ENCODE results near the gene SGO2.
"Not testable (repeated sequence)": the region's sequence is repeated elsewhere in the genome, so short reads cannot be mapped to it uniquely, and the experiment has no call there.

Gene SGO2

GRCh38 chr2:200525551-200525881 is 491 bp upstream of the SGO2 start:
- DNase-seq = no peak

DNA sequence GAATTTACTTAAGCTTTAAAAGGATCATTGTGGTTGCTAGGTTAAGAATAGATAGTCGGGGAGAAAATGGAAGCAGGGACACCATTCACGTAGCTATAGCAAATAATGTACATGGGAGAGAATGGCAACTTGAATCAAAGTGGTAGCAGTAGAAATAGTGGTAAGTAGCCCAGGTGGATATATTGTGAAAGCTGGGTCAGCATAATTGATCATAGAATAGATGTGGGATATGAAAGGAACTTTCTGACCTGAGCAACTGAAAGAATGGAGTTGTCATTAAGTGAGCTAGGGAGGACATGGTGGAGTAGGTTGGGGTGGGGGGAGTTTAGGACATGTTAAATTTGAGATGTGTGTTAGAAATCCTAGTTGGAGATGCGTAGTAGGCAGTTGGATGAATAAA is 2.2 kb downstream of the SGO2 start:
- no peak for DNase-seq

GRCh38 chr2:200533754-200534153 is 7.7 kb downstream of the SGO2 start:
- no peak for DNase-seq

DNA sequence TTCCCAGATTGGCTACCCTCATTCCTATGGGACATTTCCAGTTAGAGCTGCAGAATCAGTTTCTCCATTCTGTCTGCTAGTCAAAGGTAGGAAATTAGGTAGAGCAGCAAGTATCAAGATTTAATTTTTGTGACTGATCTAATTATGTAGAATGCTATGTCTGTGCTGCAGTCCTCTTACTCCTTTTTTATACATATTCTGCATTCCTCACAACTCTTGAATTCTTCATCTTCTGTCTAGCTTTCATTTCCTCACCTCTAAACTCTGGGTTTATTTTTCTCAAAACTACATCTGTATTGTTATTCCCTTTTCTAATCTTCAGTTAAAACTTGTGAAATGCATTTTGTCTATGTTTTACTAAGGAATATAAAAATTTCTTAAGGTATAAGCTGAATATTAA is 8.6 kb downstream of the SGO2 start:
- DNase-seq = no peak

DNA sequence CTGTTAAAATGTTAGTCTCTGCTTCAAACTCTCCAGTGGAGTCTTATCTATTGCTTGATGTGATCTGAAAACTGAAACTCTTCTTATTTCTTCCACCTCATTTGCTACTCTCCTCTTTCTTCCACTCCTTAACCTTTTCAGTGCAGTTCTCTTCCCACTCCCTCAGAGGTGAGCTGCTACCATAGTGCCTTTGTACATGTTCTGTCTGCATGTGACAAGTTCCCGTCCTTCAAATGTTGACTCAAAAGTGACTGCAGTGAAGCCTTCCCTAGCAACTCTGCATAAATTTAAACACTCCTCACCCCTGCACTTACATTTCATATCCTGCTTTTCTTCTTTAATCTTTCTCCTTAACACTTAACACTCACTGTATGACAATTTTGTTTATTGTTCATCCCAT is 12.1 kb downstream of the SGO2 start:
- no peak for DNase-seq

- DNase-seq = no peak
Observed at GRCh38 chr2:200540793-200541192, 14.8 kb downstream of the SGO2 start.

GRCh38 chr2:200566596-200566995 is 40.6 kb downstream of the SGO2 start:
- DNase-seq = not testable (repeated sequence)

DNA sequence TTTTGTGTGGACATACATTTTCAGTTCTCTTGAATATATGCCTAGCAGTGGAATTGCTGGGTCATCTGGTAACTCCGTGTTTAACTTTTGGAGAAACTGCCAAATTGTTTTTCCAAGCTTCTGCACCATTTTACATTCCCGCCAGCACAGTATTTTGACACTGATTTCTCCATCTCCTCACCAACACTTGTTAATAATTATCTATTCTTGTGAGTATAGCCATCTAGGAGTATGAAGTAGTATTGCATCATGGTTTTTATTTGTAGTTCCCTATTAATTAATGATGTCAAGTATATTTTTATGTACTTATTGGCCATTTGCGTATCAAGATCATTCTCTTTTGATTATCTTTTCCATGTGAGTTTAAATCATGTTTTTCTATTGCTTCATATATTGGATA is 41.9 kb downstream of the SGO2 start:
- no peak for DNase-seq

GRCh38 chr2:200575957-200576356 is 50.0 kb downstream of the SGO2 start:
- DNase-seq = peak; percentile 33

GRCh38 chr2:200577027-200577426 is 51.0 kb downstream of the SGO2 start:
- peak; percentile 58 for DNase-seq

- DNase-seq = peak; percentile 38
Observed at GRCh38 chr2:200578778-200579177, 52.8 kb downstream of the SGO2 start.

DNA sequence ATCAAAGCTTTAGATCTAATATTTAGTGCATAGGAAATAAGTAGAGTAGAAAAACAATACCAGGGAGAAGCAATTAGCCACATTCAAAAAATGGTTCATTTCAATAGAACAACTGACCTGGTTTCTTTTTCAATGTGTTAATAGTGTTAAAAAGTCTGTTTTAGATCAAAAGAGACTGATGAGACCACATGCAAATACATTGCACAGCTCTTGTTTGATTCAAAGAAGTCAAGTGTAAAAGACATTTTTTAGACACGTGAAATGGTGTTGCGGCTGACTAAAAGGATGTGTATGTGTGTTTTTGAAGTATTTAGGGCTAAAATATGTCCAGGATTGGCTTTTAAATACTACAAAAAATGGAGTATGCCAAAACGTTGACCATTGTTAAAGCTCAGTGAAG is 58.6 kb downstream of the SGO2 start:
- DNase-seq = no peak

DNA sequence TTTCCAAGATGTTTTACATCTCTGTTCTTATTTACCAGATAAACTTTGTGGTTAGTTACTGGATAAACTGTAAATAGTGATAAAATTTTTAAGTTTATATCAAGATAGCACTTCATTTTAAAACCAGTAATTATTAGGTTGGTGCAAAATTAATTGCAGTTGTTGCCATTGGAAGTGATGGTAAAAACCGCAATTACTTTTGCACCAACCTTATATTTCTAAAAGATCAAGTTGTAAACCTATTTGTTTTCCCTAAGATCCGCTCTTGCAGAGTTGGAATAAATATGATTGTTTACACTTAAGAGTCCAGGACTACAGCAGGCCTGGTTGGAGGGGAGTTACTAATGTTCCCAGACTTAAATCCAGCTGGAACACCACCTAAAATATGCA is 59.3 kb downstream of the SGO2 start:
- no peak for DNase-seq

GRCh38 chr2:200585730-200586643 is 60.0 kb downstream of the SGO2 start, which contains the start of gene AOX1:
Gene AOX1 (plus strand): TSS chr2:200586014. CDS start chr2:200586109, 95 bp downstream.
- DNase-seq = peak; percentile 41

- DNase-seq = no peak
Observed at GRCh38 chr2:200586644-200586975, 60.6 kb downstream of the SGO2 start.

DNA sequence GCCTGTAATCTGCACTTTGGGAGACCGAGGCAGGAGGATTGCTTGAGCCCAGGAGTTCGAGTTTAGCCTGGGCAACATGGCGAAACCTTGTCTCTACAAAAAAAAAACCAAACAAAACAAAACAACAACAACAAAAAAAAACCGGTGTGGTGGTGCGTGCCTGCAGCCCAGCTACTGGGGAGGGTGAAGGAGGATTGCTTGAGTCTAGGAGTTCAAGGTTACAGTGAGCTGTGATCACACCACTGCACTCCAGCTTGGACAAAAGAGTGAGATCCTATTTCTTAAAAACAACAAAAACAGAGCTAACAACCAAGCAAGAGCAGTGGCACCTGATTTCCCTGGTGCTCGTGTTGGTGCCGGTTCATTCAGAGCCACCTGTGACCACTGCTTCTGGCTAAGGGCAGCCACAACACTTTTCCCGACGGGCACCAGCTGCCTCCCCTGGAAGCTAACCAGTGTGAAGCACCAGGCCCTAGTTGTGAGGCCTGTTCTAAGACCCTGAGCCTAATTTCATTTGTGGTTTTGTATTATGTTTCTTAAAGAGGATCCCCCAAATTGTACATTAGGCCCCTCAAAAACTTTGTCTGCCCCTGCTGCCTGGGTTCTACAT is 61.1 kb downstream of the SGO2 start:
- DNase-seq = no peak

DNA sequence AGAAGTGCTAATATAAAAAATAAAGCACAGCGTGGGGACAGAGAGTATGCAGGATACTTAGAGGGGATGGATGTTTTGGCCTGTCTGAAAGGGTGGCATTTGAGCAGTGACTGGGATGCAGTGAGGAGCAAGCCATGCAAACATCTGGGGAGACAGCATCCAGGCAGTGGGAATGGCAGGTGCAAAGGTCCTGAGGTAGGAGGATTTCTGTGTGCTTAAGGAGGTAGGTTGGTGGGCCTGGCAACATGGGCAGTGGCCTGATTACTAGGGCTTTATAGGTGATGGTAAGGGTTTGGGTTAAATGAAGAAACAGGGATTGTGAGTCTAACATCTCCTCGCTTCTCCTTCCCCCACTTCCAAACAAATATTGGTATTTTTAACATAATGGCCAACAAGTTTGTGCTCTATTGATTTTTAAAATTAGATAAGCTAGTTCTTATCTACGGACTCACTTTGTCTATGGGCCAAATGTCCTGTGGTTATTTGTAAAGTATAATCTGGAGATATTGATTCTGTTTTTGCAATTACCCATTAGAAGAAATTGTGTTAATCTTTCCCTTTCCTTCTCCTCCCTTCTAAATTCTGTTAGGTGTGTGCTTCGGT is 62.2 kb downstream of the SGO2 start:
- DNase-seq = no peak

- DNase-seq = no peak
Observed at GRCh38 chr2:200590090-200590489, 64.1 kb downstream of the SGO2 start.

DNA sequence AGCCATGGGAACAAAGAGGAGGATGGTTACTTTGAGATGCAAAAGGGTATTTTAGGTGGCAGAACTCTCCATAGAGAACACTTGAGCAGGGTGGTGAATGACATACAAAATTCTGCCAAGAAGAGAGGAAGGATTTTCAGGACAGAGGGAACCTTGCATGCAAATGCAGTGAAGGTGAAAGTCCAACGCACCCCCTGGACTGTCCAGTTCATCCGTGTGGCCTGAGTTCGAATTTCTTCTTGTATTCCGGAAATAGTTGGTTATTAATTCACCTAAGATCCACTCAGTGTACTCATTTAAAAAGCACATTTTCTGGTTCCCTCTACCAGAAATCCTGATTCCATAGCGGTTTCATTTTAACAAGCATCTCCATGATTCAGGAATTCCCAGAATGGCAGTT is 65.3 kb downstream of the SGO2 start:
- no peak for DNase-seq

GRCh38 chr2:200592406-200593075 is 66.5 kb downstream of the SGO2 start:
- peak; percentile 19 for DNase-seq

DNA sequence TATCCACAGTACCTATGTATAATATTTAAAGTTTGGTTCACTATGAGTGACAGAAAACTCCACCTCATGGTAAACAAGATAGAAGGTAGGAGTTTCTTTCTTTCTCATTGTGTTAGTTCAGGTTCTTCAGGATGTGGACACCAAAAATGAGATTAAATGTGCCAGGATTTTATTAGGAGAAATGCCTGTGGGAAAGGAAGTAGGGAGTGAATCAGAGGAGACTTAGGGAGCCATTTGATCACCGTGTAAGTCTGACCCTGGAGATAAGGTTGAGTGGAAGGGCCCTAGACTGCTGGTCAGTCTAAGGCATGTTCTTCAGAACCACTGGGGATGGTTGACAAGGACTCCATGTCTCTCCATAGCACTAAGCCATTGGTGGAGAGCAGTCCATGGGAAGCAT is 67.9 kb downstream of the SGO2 start:
- DNase-seq = no peak

- no peak for DNase-seq
Observed at GRCh38 chr2:200595913-200596312, 69.9 kb downstream of the SGO2 start.

- no peak for DNase-seq
Observed at GRCh38 chr2:200596774-200597570, 71.0 kb downstream of the SGO2 start.
